Left lung (tissue), 10 donors: ENCODE results near the gene GCC2. TPM values are rescaled to one million over a fixed set of nuclear protein-coding genes. Genes with fewer than 3 reads are reported as not detected.

ENCODE experiments used
- ATAC-seq: fragments of 200-7000 bp; cut with Tn5 transposase; one replicate; pipeline ENCODE4 v1.9.1; 2020; ENCODE audit warnings: moderate library complexity
- DNase-seq, 4 donors: peaks; one replicate each; pipeline ENCODE4 v3.0.0-alpha.2; 2013 to 2020
- H3K27ac ChIP-seq, 2 donors: fragments of 200-600 bp; sonication (generic) in 1 of 2; one replicate each; pipeline versions ENCODE4 v1.5.0 to v1.8.0; 2020 to 2021
- H3K27me3 ChIP-seq, 2 donors: fragments of 200-600 bp; sonication (generic) in 1 of 2; one replicate each; pipeline versions ENCODE4 v1.5.0 to v1.8.0; 2020 to 2021
- H3K36me3 ChIP-seq, 2 donors: fragments of 200-600 bp; sonication (generic) in 1 of 2; one replicate each; pipeline versions ENCODE4 v1.5.0 to v1.8.0; 2020 to 2021
- H3K4me1 ChIP-seq, 2 donors: fragments of 200-600 bp; one replicate each; pipeline ENCODE4 v1.8.0; 2021
- H3K4me3 ChIP-seq, 2 donors: fragments of 200-600 bp; sonication (generic) in 1 of 2; one replicate each; pipeline versions ENCODE4 v1.5.0 to v1.8.0; 2020 to 2021; ENCODE audit warnings: mild to moderate bottlenecking in 1 of 2
- H3K9me3 ChIP-seq, 2 donors: fragments of 200-600 bp; sonication (generic) in 1 of 2; one replicate each; pipeline versions ENCODE4 v1.5.0 to v1.8.0; 2020 to 2021
- intact Hi-C, 2 donors: fragments of 100-400 bp; cut with DNase I; formaldehyde crosslinking; loops; one replicate each; pipeline versions ENCODE4 v1.11.2 to v1.14.2; 2022
- polyA plus RNA-seq, 6 donors: library from polyadenylated mRNA; unstranded; fragments of 120-200 nt; gene quantifications; one replicate each; pipeline ENCODE4 v1.2.1, GENCODE V29; 2013; ENCODE audit not compliant: insufficient read length in 6 of 6
- total RNA-seq, 2 donors: library from RNA; stranded (reverse); fragmentation: NEBNext Ultra II Directional; extraction: Animal tissue kit (Norgen Biotek cat#: 25700); gene quantifications; one replicate each; pipeline ENCODE4 v1.2.1, GENCODE V29; 2021
- TF ChIP-seq, protein P1 (sequence below), 2 donors: fragments of 200-600 bp; sonication (generic) in 1 of 2; IDR thresholded peaks; one replicate each; pipeline versions ENCODE4 v1.5.0 to v1.8.0; 2021; ENCODE audit warnings: antibody characterized with exemption in 2 of 2
- donor health status: DM: no; HTN: yes; CAD: no.
- donor health status: DM: no; HTN: no; CAD: no.

GCC2 gene
- total and polyA plus RNA-seq, 8 donors = 35.0 to 78.4 (median 54.8) TPM

DNA sequence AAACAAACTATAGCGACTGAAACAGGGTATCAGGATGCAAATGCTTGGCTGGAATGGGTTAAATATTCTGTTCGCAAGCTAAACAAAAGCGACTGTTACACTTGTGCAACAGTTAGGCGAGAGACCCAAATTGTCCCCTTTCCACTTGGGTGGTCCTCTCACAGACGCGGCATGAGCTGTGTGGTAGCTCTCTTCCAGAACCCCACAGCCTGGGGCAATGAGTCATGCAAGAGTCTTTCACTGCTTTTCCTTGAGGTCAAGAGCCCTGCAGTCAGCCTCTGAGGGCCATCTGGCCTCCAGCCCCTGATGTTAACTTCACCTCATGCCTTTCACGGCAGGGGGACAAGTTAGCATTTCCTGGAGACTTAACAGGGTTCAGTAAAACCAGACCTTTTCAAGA lies 45.5 kb upstream of the GCC2 start:
- ATAC-seq = no peak
- intact Hi-C loops = no loop called here
- H3K4me1 ChIP-seq = no peaks in the 10 kb centered on the region
- TF ChIP-seq, protein P1, sequence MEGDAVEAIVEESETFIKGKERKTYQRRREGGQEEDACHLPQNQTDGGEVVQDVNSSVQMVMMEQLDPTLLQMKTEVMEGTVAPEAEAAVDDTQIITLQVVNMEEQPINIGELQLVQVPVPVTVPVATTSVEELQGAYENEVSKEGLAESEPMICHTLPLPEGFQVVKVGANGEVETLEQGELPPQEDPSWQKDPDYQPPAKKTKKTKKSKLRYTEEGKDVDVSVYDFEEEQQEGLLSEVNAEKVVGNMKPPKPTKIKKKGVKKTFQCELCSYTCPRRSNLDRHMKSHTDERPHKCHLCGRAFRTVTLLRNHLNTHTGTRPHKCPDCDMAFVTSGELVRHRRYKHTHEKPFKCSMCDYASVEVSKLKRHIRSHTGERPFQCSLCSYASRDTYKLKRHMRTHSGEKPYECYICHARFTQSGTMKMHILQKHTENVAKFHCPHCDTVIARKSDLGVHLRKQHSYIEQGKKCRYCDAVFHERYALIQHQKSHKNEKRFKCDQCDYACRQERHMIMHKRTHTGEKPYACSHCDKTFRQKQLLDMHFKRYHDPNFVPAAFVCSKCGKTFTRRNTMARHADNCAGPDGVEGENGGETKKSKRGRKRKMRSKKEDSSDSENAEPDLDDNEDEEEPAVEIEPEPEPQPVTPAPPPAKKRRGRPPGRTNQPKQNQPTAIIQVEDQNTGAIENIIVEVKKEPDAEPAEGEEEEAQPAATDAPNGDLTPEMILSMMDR (IDR thresholded peaks at IDR 0.05) = no peak
- no peaks in the 10 kb centered on the region for H3K36me3 ChIP-seq
- H3K27me3 ChIP-seq = no peaks in the 10 kb centered on the region
- peaks cover 3 to 61% of the 10 kb centered on the region in 2 donors for H3K9me3 ChIP-seq
- H3K4me3 ChIP-seq = no peak overlapping the region
- no peak overlapping the region for H3K27ac ChIP-seq
- DNase-seq = peak in 2 of 4 donors; percentile 12 to 28

GRCh38 chr2:108404784-108405397 lies 44.1 kb upstream of the GCC2 start:
- H3K4me3 ChIP-seq = no peak overlapping the region
- no peak overlapping the region for H3K27ac ChIP-seq
- DNase-seq = no peak
- TF ChIP-seq, protein P1 (IDR thresholded peaks at IDR 0.05) = no peak
- H3K4me1 ChIP-seq = no peaks in the 10 kb centered on the region
- no peaks in the 10 kb centered on the region for H3K36me3 ChIP-seq
- intact Hi-C loops = no loop called here
- ATAC-seq = no peak
- H3K9me3 ChIP-seq = peaks cover 0 to 47% of the 10 kb centered on the region in 2 donors
- H3K27me3 ChIP-seq = no peaks in the 10 kb centered on the region

DNA sequence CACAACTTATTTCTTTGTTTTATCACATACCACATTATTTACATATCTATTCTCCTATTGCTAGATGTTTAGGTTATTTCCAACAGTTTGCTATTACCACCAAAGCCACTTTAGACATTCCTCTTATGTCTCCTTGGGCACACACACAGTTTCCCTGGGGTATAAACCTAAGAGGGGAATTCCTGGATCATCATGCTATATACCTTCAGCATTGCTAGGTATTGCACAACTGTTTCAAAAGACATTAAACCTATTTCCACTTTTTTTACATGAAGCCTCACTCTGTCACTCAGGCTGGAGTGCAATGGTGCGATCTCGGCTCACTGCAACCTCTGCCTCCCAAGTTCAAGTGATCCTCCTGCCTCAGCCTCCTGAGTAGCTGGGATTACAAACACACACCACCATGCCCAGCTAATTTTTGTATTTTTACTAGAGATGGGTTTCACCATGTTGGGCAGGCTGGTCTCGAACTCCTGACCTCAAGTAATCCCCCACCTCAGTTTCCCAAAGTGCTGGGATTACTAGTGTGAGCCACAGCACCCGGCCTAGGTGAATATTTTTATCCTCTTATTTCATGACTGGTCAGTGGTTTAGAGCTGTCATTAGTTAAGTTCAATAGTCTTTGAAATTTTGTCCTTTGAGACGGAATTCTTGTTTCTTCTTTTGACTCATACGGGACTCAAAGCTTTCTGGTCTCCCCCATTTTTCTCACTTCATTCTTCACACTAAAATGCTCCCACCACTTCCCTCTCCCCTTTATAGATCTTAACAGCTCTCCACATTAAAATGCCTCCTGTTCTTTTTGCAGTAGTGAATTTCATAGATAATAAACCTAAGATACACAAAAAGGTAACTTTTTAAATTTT lies 40.9 kb upstream of the GCC2 start:
- DNase-seq = no peak
- no peaks in the 10 kb centered on the region for H3K27me3 ChIP-seq
- intact Hi-C loops = no loop called here
- no peak overlapping the region for H3K27ac ChIP-seq
- no peaks in the 10 kb centered on the region for H3K4me1 ChIP-seq
- no peak for ATAC-seq
- H3K36me3 ChIP-seq = no peaks in the 10 kb centered on the region
- TF ChIP-seq, protein P1 (IDR thresholded peaks at IDR 0.05) = no peak
- no peak overlapping the region for H3K4me3 ChIP-seq
- H3K9me3 ChIP-seq = peaks cover 0 to 33% of the 10 kb centered on the region in 2 donors

- Histone ChIP-seq H3K27ac (no peak overlapping the region), H3K4me1 (no peaks in the 10 kb centered on the region), H3K4me3 (no peak overlapping the region), H3K36me3 (no peaks in the 10 kb centered on the region), H3K27me3 (no peaks in the 10 kb centered on the region), H3K9me3 (peaks cover 0 to 17% of the 10 kb centered on the region in 2 donors)
- DNase-seq = no peak
- TF ChIP-seq, protein P1 (IDR thresholded peaks at IDR 0.05) = no peak
- intact Hi-C loops = no loop called here
- no peak for ATAC-seq
These were observed 39.2 kb upstream of the GCC2 start for GRCh38 chr2:108409768-108410167.

GRCh38 chr2:108412995-108413710 lies 35.9 kb upstream of the GCC2 start:
- Histone ChIP-seq H3K36me3 (no peaks in the 10 kb centered on the region), H3K27ac (no peak overlapping the region), H3K9me3 (no peaks in the 10 kb centered on the region), H3K27me3 (no peaks in the 10 kb centered on the region), H3K4me3 (no peak overlapping the region), H3K4me1 (no peaks in the 10 kb centered on the region)
- no peak for DNase-seq
- no peak for ATAC-seq
- TF ChIP-seq, protein P1 (IDR thresholded peaks at IDR 0.05) = no peak
- intact Hi-C loops = no loop called here
